PFSK-1 (cell line): ENCODE data around the gene INAVA.

ENCODE experiments used
- FOXP2 ChIP-seq: optimal IDR thresholded peaks from 2 replicates; pipeline ENCODE3; 2011; ENCODE audit warnings: borderline replicate concordance, control low read depth, inconsistent platforms; ENCODE audit not compliant: insufficient read depth; ENCODE audit errors: extremely low read length, extremely low read depth
- POLR2AphosphoS5 ChIP-seq: IDR thresholded peaks from 2 replicates; pipeline ENCODE4 v1.6.1; 2012; ENCODE audit warnings: low read depth, mild to moderate bottlenecking, control low read depth, low read length, moderate library complexity
- SIN3A ChIP-seq: IDR thresholded peaks from 2 replicates; pipeline ENCODE4 v1.6.1; 2012; ENCODE audit warnings: mild to moderate bottlenecking, low read length, moderate library complexity, borderline replicate concordance; ENCODE audit not compliant: insufficient read depth
- TAF1 ChIP-seq: IDR thresholded peaks from 2 replicates; pipeline ENCODE4 v1.6.1; 2012; ENCODE audit warnings: low read length, control low read depth, borderline replicate concordance; ENCODE audit not compliant: insufficient read depth
- TF ChIP-seq, protein P1 (sequence below), 2 experiments: IDR thresholded peaks; 2 replicates each; pipeline versions ENCODE4 v1.6.1 to v1.8.0; 2011 to 2012; ENCODE audit warnings: low read depth in 2 of 2, low read length in 2 of 2, control low read depth in 1 of 2, inconsistent platforms in 1 of 2, mild to moderate bottlenecking in 1 of 2, moderate library complexity in 1 of 2; ENCODE audit not compliant: insufficient read depth in 1 of 2

- TF ChIP-seq, protein P1, sequence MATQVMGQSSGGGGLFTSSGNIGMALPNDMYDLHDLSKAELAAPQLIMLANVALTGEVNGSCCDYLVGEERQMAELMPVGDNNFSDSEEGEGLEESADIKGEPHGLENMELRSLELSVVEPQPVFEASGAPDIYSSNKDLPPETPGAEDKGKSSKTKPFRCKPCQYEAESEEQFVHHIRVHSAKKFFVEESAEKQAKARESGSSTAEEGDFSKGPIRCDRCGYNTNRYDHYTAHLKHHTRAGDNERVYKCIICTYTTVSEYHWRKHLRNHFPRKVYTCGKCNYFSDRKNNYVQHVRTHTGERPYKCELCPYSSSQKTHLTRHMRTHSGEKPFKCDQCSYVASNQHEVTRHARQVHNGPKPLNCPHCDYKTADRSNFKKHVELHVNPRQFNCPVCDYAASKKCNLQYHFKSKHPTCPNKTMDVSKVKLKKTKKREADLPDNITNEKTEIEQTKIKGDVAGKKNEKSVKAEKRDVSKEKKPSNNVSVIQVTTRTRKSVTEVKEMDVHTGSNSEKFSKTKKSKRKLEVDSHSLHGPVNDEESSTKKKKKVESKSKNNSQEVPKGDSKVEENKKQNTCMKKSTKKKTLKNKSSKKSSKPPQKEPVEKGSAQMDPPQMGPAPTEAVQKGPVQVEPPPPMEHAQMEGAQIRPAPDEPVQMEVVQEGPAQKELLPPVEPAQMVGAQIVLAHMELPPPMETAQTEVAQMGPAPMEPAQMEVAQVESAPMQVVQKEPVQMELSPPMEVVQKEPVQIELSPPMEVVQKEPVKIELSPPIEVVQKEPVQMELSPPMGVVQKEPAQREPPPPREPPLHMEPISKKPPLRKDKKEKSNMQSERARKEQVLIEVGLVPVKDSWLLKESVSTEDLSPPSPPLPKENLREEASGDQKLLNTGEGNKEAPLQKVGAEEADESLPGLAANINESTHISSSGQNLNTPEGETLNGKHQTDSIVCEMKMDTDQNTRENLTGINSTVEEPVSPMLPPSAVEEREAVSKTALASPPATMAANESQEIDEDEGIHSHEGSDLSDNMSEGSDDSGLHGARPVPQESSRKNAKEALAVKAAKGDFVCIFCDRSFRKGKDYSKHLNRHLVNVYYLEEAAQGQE (IDR thresholded peaks at IDR 0.05; ENCODE audit: insufficient read depth in 1 of 2, low read depth in 2 of 2, low read length in 2 of 2): no peak
- TF ChIP-seq POLR2AphosphoS5: no peak
- no peak for TF ChIP-seq SIN3A
- no peak for TF ChIP-seq TAF1
- TF ChIP-seq FOXP2: no peak
These were observed 1.2 kb upstream of the INAVA start for GRCh38 chr1:200893411-200893901.
